ENCODE data around the gene RASSF5.

- TF ChIP-seq EP300 (IDR thresholded peaks at IDR 0.05; ENCODE audit: borderline replicate concordance in 1 of 2, control insufficient read depth in 1 of 2, low read depth in 2 of 2, low read length in 2 of 2), result no peak
- no peak for TF ChIP-seq POLR2A (IDR thresholded peaks at IDR 0.05; ENCODE audit: low read depth, low read length)
- no peak for TF ChIP-seq RAD21 (IDR thresholded peaks at IDR 0.05; ENCODE audit: insufficient read depth, low read depth, low read length)
- no peak for TF ChIP-seq SUZ12 (IDR thresholded peaks at IDR 0.05; ENCODE audit: unreplicated experiment)
- TF ChIP-seq, protein P1, sequence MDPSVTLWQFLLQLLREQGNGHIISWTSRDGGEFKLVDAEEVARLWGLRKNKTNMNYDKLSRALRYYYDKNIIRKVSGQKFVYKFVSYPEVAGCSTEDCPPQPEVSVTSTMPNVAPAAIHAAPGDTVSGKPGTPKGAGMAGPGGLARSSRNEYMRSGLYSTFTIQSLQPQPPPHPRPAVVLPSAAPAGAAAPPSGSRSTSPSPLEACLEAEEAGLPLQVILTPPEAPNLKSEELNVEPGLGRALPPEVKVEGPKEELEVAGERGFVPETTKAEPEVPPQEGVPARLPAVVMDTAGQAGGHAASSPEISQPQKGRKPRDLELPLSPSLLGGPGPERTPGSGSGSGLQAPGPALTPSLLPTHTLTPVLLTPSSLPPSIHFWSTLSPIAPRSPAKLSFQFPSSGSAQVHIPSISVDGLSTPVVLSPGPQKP (IDR thresholded peaks at IDR 0.05; ENCODE audit: low read depth, low read length), result no peak
- no peak for TF ChIP-seq POLR2AphosphoS5 (IDR thresholded peaks at IDR 0.05; ENCODE audit: low read length)
- no peak for TF ChIP-seq TCF12 (IDR thresholded peaks at IDR 0.05; ENCODE audit: low read depth, low read length)
- no peak for TF ChIP-seq EGR1 (IDR thresholded peaks at IDR 0.05; ENCODE audit: borderline replicate concordance in 1 of 2, low read depth in 2 of 2, low read length in 2 of 2)
- TF ChIP-seq MAX (IDR thresholded peaks at IDR 0.05; ENCODE audit: low read depth, low read length), result no peak
- TF ChIP-seq, protein P2, sequence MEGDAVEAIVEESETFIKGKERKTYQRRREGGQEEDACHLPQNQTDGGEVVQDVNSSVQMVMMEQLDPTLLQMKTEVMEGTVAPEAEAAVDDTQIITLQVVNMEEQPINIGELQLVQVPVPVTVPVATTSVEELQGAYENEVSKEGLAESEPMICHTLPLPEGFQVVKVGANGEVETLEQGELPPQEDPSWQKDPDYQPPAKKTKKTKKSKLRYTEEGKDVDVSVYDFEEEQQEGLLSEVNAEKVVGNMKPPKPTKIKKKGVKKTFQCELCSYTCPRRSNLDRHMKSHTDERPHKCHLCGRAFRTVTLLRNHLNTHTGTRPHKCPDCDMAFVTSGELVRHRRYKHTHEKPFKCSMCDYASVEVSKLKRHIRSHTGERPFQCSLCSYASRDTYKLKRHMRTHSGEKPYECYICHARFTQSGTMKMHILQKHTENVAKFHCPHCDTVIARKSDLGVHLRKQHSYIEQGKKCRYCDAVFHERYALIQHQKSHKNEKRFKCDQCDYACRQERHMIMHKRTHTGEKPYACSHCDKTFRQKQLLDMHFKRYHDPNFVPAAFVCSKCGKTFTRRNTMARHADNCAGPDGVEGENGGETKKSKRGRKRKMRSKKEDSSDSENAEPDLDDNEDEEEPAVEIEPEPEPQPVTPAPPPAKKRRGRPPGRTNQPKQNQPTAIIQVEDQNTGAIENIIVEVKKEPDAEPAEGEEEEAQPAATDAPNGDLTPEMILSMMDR (IDR thresholded peaks at IDR 0.05 in 2 of 3, conservative IDR thresholded peaks at IDR 0.05 in 1 of 3; ENCODE audit: control insufficient read depth in 2 of 3, extremely low read depth in 1 of 3, insufficient read depth in 1 of 3, low read depth in 3 of 3, low read length in 3 of 3), result no peak
- no peak for TF ChIP-seq BRCA1 (IDR thresholded peaks at IDR 0.05; ENCODE audit: low read depth, low read length)
- TF ChIP-seq DPF2 (IDR thresholded peaks at IDR 0.05), result no peak
- no peak for TF ChIP-seq RELA (IDR thresholded peaks at IDR 0.05; ENCODE audit: borderline replicate concordance, partially characterized antibody)
- no peak for TF ChIP-seq FOXM1 (IDR thresholded peaks at IDR 0.05; ENCODE audit: low read depth, low read length)
Observed at GRCh38 chr1:206593351-206593925, 86.1 kb downstream of the RASSF5 start.
